ENCODE results near the gene SYPL1.

Gene SYPL1

DNA sequence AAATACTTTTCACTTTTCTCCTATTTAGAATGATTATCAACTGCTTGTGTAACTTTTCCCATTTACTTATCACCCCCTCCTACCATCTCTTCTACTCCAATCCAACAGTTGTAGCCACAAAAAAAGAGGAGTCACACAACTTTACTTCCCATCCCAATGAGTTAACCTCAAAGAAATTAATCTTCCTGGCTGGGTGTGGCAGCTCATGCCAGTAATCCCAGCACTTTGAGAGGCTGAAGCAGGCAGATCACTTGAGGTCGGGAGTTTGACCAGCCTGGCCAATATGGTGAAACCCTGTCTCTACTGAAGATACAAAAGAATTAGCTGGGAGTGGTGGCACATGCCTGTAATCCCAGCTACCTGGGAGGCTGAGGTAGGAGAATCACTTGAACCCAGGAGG, 19.9 kb downstream of the SYPL1 start:
- DNase-seq (ENCODE audit: low read depth) = no peak

DNA sequence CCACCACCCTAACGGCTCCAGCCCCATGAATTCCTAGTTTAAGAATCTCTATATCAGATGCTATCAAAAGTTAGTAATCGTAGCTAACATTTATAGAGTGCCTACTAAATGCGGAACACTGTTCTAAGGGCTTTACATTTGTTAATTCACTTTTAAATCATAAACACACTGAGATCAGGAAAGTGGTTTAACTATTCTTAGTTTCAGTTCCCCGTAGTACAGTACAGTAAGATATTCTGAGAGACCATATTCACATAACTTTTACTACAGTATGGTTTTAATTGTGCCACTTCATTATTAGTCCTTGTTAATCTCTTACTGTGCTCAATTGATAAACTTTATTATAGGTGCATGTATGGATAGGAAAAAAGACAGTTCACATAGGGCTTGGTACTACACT, 22.5 kb downstream of the SYPL1 start:
- no peak for DNase-seq (ENCODE audit: low read depth)

DNA sequence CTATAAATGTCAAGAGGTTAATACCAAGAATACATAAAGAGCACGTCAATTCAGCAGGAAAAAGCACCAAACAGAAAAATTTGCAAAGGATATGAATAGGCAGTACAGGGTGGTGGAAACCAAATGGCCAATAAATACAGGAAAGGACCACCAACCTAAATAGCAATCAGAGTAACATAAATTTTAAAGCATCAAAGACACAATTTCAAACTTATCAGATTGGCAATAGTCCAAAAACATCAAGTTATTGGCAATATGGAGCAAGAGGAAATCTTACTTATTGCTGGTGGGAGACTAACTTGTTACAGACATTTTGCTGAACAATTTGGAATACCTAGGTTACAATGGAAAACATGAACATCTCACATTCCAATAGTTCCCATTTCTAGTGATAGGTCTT, 24.1 kb downstream of the SYPL1 start:
- DNase-seq (ENCODE audit: low read depth) = no peak

DNA sequence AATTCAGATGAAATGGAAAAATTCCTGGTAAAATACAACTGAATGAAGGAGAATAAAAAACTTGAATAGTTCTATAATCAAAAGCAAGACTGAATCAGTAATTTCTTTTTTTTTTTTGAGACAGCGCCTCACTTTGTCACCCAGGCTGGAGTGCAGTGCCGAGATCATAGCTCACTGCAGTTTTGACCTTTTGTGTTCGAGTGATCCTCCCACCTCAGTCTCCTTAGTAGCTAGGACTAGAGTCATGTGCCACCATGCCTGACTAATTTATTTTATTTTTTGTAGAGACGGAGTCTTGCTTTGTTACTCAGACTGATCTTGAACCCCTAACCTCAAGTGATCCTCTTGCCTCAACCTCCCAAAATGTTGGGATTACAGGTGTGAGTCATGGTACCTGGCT, 26.1 kb downstream of the SYPL1 start:
- no peak for DNase-seq (ENCODE audit: low read depth)

DNA sequence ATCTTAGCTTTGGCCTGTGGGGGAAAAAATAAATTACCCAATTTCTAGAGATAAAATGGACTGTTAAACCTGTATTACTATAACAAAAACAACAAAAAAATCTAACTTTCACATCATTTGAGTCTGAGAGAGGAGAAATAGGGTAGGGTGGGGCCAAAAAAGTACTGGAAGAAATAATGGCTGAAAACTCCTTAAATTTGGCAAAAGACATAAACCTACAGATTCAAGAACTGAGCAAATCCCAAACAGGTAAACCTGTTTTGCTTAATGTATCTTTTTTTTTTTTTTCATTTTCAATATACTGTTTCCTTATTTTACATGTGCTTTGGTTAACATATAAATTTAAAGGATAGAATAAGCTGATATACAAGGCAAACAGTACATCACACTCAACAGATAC, 27.1 kb downstream of the SYPL1 start:
- DNase-seq (ENCODE audit: low read depth) = no peak

DNA sequence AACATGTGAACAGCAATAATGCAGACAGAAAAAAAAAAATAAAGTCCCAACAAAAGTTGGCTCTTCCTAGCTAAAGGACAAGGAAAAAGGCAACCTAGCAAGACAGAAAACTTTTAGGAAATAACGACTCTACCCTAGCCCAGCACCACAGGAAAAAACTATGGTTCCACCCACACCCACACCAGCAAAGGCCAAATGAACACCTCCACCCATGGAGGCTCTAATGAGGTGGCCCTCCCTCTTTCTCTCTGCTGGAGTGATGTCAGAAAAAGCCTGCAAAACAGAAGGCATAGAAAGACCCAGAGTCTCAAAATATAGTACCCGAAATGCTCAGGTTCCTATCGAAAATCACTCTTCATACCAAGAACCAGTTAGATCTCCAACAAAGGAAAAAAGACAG, 28.4 kb downstream of the SYPL1 start:
- DNase-seq (ENCODE audit: low read depth) = no peak

DNA sequence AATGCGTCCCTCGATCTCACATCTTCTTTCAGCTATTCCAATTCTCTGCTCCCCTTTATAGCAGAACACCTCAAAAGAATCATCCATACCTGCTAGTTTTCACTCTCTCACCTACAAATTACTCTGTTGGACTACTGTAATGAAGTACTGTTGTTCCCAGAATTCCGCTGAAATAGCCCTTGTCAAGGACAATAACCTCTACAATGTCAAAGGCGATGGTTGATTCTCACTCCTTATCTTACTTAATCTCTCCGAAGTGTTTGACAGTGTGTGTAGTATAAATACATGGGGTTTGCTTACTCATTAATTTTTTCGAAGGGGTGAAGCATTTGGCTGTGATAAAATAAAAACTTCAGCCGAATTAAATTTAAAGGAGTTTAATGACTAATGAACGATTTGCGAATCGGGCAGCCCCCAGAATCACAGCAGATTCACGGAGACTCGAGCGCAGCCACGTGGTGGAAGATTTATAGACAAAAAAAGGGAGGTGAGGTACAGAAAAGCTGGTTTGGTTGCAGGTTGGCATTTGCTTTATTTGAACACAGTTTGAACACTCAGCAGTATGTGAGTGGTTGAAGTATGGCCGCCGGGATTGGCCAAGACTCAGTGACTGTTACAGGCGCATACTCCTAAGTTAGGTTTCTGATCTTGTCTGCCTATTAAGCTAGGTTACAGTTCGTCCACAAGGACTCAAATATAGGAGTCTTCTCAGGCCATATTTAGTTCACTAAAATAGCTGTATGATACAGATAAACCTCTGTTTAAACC, 29.8 kb downstream of the SYPL1 start:
- no peak for DNase-seq (ENCODE audit: low read depth)

DNA sequence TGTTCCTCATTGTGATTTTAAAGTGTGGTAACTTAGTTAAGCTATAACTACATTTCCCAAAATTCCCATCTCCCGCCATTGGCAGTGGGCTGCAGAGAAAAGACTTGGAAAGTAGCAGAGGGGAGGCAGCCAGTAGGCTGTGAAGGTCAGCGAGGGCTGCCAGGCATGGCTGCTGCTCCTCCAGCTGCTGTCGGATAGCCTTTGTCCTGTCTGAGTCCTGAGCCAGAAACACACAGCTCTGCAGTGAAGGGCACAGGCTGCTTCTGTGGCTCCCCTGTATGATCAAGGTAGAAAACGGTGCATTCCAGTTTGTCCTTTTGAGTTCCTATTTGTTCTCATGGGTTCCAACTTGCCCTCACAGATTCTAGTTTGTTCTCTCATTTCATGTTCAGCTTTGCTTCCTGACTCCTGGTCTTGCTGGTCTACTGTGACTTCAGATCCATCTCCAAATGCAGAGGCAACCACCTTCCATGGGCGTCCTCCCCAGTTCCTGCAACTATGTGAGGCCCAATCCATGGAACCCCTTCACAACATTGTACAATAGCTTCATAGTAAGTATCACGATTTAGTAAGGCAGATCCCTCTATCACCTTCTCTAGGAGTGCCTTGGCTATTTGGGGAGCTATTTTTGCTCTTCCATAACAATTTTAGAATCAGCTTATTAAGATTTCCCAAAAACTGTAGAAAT, 31.7 kb downstream of the SYPL1 start:
- DNase-seq (ENCODE audit: low read depth) = no peak

DNA sequence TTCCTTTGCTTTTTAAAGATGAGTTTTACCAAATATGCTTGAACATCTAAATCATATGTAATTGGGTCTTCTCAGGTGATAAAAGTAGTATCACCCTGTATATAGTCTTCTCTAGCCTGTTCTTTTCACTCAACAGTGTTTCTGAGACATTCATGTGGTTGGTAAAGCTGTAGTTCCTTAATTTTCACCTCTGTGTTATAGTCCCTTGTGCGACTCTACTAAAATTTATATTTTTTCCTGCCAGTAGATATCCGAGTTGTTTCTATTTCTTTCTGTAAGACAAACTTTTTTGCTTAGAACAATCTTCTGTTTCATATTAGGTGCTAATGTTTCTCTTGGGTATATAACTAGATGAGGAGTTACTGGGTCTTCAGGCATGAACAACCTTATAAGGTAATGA, 35.6 kb downstream of the SYPL1 start:
- DNase-seq (ENCODE audit: low read depth) = no peak

DNA sequence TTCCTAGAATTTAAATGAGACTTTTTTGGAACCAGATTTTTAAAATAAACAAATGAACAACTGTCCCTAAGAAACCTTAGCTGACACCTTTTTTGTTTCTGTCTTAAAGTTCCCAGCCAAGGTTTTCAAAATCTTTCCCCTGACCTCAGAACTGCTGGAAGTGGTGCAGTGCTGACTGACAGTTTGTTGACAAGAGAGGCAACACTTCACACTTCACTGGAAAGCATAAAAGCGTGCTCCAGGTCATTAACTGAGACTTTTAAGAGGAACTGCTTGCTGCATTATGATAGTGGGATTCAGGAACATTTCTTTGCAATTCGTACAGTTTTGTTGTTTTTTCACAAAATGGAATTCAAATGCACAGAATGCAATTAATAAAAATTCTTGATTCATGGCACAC, 36.2 kb downstream of the SYPL1 start:
- no peak for DNase-seq (ENCODE audit: low read depth)

DNA sequence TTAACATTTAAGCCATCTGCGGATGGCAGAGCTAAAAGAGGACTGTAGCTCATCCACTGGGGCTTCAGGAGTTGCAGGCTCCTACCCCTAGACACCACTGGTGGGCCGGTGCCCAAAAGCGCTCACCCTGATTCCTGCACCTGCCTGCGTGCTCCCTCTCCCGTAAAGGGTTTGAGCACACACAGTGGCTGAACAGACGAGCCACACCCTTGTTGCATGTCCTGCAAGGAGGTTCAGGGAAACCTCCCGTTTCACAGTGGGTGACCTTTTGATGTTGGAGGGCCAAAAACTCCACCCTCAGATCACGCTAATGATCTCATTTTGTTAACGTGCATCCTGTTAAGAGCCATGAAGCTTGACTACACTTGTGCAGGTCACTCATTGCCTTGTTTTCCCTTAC, 37.9 kb downstream of the SYPL1 start:
- DNase-seq (ENCODE audit: low read depth) = no peak

DNA sequence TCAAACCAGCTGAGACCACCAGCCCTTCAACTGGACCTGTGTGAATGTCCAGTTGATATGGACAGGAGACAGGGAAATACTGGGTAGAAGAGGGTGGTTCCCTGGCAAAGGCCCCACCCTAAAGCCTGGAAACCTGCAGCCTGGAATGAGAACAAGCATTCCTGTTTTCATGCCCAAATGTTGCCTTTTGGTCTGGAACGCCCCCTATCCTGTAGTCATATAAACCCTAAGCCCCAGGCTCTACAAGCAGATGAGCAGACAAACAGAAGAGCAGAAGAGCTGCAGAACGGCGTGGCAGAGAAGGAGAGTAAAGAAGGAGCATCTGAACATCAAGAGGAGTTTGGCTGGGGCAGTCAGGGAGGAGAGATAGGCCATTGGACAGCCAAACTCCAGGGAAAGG, 38.4 kb downstream of the SYPL1 start:
- no peak for DNase-seq (ENCODE audit: low read depth)

DNA sequence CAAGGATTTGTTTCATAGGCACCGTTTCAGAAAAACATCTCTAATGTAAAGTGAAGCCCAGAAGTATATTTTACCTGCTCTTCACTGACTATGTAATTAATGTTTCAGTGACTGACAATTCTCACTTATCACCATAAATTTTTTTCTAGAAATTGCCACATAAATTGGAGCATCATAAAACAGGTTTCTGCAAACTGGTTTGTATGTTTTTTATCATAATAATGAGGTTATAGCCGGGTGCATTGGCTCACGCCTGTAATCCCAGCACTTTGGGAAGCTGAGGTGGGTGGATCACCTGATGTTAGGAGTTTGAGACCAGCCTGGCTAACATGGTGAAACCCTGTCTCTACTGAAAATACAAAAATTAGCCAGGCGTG, 39.4 kb downstream of the SYPL1 start:
- DNase-seq (ENCODE audit: low read depth) = no peak

DNA sequence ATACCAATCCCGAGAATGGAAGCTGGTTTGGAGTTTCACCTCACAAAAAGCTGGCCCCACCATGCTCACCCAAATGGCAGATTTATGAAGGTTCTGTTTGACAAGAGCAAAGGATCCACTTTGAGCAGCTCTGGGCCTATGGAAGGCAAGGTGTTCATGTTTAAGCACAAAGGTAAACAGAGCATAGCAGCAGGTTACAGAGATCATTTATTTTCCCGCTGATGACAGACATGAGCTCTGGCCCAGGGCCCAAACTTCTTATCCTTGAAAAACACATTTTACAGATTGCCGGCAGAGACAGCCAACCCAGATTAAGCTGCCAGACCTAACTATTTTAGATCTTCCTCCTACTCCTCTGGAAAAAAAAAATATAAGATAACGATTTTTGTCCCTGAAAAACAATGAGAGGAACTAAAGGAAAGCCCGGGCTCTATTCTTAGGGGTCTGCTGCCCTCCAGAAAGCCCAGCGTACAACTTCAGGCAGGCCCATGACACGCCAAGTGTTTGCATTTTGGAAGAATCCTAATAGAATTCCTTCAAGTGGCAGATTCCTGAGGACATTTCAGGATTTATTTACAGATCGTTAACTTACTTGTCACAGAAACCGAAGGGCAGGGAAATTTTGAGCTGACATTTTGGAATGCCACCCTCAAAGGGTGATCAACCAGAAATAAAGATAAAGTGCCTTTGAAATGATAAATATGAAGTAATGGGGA, 40.0 kb downstream of the SYPL1 start:
- no peak for DNase-seq (ENCODE audit: low read depth)

DNA sequence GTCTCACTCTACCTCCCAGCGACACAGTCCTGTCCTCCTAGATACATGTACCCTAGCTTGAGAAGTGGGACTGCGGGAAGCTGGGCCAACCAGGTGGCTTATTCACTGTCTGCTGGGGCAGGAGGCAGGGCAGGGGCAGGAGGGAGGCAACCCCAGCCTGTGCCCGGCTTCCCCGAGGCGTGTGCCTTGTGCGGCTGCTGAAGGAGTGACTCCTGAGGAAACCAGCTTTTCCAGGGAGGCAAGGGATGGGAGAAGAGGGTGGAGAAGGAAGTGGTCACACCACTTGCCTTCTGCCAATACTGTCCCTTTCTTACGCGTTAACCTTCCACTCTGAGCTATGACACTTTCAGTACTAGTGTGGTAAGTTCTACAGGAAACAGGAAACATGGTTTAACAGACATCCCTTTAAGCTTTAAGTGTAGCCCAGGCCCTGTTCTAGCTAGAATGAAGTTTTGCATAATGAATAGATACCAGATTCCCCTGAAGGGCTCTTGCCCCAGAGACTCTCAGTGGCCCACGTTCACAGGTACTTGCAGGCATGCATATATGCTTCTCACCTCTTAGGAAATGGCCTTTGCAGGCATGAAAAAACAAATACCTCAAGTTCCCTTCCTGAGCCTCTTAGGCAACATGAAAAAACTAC, 40.6 kb downstream of the SYPL1 start:
- peak; percentile 17 for DNase-seq (ENCODE audit: low read depth)

DNA sequence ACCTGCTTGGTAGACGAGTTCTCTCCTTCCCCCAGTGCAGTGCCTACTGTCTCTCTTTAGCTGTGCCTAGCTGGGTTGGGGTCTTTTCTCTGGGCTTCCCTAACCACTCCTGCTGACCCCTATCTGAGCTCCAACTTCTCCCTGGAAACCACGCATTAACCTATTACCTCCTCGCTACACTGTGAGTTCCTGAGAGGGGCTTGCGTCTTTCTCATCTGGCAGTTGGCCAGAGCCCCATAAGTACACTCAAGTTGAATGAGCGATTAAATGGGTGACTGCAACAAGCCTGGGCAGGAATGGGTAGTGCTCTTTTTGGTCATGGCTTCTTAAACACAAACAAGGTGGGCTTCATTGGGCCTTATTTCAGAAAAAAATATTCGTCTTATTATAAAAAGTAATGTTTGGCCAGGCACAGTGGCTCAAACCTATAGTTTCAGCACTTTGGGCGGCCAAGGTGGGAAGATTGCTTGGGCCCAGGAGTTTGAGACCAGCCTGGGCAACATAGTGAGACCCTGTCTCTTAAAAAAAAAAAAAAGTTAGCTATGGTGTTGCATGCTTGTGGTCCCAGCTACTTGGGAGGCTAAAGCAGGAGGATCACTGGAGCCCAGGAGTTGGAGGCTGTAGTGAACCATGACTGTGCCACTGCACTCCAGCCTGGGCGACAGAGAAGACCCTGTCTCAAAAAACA, 41.4 kb downstream of the SYPL1 start:
- no peak for DNase-seq (ENCODE audit: low read depth)

DNA sequence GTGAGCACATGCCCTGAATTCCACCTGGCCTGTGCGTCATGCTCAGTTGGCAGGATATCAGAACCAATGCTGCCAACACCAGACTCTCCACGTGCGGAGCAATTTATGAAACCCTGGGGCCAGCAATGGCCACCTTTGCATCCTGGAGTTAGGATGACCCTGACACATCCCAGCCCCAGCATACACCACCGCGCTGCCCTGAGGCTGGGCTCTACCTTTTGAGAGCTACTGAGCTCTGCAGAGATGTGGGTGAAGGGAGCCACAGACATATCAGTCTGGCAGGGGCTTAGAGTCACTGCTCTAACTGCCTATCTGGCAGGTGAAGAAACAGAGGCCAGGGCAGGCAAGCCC, 41.9 kb downstream of the SYPL1 start:
- no peak for DNase-seq (ENCODE audit: low read depth)

DNA sequence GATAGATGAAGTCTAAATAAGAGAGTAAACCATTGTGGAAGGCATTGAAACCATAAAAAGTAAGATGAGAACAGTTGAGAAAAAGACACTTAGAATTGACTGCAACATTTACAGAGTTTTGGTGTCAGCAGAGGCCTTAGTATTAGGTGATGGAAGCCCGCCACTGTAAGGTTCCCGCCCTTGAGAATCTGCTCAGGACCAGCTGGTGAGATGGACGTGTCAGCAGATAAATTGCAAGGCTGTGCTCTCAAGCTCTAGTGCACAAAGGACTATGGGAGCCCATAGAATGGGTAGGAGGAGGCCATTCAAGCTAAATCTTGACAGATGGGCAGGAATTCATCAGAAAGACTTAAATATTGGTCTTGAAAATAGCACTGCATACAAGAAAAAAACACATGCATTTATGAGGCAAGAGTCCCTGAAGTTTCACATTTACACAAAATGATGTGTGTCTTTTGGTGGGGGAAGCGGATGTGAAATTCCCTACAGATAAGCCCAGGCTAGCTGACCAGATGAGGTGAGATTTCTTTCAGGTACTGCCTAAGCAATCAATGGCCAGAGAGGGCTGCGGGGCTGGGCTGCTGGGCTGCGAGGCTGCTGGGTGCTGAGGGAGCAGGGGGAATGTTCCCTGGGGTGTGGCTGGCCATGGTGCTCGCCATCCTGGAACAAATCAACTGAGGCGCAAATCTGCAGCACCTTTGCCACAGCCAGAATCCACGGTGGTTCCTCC, 42.5 kb downstream of the SYPL1 start:
- DNase-seq (ENCODE audit: low read depth) = no peak

DNA sequence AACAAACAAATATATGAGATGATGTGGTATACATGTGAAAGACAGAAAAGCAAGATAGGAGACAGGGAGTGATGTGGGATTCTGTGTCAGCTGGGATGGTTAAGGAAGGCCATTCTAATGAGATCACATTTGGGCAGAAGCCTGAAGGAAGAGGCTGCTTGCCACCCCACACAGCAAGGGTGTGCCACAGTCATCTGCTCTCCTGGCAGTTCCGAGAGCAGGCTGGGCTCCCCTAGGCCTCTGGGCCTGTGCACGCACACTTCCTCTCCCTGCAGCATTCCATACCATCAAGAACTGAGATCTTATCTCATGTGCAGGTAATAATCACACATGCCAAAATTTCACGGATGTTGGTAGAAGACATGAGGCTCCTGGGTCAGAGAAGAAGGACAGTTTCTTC, 43.1 kb downstream of the SYPL1 start:
- peak; percentile 37 for DNase-seq (ENCODE audit: low read depth)

DNA sequence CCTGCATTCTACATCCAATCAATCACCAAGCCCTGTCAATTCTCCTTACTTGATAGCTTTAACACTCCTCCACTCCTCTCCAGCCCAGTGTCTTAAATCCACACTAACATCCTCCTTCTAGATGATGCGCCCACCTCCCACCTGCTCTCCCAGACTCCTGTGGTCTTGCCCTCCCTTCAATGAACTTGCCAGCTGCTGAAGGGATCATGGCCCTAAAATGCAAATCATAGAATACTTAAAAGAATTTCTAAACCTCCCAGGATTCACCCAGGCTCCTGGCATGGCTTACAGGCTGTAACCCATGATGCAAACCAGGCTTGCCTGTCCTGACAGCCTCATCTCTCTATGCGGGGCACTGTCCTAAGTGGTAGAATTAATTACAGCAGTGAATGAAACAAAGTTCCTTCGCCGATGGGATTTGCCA, 43.6 kb downstream of the SYPL1 start:
- DNase-seq (ENCODE audit: low read depth) = no peak

DNA sequence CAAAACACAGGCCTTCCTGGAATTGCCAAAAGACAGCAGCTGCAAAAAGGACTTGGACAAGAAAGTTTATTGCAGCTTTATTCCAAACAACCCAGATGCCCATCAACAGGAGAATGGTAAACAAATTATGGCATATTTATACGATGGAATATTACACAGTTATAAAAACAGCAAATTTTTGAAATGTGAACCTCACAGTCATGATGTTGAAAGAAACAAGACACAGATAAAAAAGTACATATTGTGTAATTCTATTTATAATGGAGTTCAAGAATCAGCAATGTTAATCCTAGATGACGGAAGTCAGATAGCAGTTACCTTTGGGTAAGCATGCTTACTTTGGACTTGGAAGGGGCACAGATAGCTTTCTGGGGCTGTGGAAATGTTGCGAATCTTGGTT, 44.4 kb downstream of the SYPL1 start:
- no peak for DNase-seq (ENCODE audit: low read depth)
